ENCODE results near the gene ATP2A1.

Gene ATP2A1

DNA sequence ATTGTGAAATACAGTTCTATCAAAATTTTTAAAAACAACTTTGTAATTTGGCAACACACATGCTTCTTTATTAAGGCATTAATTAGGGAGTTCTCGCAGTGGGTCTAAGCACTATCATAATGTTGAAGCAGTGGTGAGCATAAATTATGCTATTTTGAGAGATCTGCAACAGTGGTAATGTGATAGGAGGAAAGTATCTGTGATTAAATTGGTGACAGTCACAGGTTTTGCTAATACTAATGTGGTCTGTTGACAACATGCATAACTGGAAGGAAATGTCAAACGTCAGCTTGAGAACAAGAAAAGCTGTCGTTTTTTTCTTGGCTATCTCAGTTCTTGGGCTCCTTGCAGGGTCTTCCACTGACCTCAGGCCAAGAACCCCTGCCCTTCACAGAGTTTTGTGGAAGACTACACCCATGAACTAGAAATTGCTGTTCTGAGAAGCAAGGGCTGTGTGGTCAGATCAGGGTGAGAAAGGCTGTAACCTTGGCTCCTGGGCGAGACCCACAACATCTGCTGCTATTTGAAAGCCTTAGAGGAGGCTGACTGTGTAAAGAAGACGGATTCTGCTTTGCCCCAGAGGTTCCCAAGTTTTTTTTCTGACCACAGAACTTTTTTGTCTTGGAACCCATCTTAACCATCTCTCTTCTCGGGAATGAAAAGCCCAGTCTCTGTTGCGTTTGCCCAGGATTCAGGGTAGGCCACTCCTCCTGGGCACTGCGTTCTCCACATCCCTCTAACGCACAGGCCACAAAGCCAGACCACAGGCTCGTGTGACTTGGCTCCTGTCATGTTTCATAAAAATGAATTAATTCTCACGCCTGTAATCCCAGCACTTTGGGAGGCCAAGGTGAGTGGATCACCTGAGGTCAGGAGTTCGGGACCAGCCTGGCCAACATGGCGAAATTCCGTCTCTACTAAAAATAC is 13.9 kb downstream of the ATP2A1 start:
- no peak overlapping the region for H3K4me3 ChIP-seq (replicated peaks in 1 of 2; ENCODE audit: low read depth in 2 of 2, low read length in 2 of 2)
- TF ChIP-seq, protein P1, sequence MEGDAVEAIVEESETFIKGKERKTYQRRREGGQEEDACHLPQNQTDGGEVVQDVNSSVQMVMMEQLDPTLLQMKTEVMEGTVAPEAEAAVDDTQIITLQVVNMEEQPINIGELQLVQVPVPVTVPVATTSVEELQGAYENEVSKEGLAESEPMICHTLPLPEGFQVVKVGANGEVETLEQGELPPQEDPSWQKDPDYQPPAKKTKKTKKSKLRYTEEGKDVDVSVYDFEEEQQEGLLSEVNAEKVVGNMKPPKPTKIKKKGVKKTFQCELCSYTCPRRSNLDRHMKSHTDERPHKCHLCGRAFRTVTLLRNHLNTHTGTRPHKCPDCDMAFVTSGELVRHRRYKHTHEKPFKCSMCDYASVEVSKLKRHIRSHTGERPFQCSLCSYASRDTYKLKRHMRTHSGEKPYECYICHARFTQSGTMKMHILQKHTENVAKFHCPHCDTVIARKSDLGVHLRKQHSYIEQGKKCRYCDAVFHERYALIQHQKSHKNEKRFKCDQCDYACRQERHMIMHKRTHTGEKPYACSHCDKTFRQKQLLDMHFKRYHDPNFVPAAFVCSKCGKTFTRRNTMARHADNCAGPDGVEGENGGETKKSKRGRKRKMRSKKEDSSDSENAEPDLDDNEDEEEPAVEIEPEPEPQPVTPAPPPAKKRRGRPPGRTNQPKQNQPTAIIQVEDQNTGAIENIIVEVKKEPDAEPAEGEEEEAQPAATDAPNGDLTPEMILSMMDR (IDR thresholded peaks at IDR 0.05; ENCODE audit: low read depth, low read length), result no peak
- DNase-seq (ENCODE audit: low read depth in 2 of 2), result no peak

DNA sequence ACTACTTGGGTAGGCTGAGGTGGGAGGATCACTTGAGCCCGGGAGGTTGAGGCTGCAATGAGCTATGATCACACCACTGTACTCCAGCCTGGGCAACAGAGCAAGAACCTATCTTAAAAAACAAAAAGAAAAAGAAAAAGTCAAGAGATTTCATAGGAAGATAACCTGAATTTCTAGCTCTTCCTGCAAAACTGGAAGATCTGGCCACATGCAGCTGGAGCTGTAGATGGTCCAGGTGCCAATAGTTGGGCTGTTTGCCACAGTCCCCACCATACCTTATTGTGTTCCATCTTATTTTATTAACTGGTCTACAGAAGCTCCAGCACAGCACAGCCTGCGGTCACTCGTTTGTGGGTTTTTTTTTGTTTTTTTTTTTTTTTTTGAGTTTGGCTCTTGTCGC is 15.0 kb downstream of the ATP2A1 start:
- TF ChIP-seq, protein P1 (IDR thresholded peaks at IDR 0.05; ENCODE audit: low read depth, low read length), result no peak
- DNase-seq (ENCODE audit: low read depth in 2 of 2), result no peak
- H3K4me3 ChIP-seq (replicated peaks in 1 of 2; ENCODE audit: low read depth in 2 of 2, low read length in 2 of 2), result no peak overlapping the region

DNA sequence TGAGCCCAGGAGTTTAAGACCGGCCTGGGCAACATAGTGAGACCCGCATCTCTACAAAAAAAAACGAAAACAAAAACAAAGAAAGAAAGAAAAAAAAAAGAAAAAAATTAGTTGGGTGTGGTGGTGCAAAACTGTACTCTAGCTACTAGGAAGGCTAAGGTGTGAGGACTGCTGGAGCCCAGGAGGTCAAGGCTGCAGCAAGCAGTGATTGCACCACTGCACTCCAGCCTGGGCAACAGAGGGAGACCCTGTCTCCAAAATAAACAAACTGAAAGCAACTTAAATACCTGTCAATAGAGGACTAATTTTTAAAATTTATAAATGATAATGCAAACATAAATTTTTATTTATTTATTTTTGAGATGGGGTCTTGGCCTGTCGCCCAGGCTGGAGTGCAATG is 17.3 kb downstream of the ATP2A1 start:
- no peak for DNase-seq (ENCODE audit: low read depth in 2 of 2)
- H3K4me3 ChIP-seq (replicated peaks in 1 of 2; ENCODE audit: low read depth in 2 of 2, low read length in 2 of 2), result no peak overlapping the region
- TF ChIP-seq, protein P1 (IDR thresholded peaks at IDR 0.05; ENCODE audit: low read depth, low read length), result no peak

DNA sequence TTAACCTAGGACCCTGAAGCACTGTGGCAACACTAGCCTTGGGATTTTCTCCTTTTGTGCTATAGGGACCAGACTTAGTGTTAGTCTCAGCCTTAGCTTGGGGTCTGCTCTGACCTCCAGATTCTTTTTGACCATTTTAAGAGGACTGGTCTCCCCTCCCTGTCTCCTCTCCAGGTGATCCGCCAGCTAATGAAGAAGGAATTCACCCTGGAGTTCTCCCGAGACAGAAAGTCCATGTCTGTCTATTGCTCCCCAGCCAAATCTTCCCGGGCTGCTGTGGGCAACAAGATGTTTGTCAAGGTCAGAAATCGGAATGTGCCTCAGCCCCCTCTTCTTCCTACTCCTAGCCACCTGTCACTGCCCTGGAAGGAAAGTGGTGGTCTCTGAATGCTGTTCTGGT is 19.5 kb downstream of the ATP2A1 start:
- no peak for DNase-seq (ENCODE audit: low read depth in 2 of 2)
- TF ChIP-seq, protein P1 (IDR thresholded peaks at IDR 0.05; ENCODE audit: low read depth, low read length), result no peak
- H3K4me3 ChIP-seq (replicated peaks in 1 of 2; ENCODE audit: low read depth in 2 of 2, low read length in 2 of 2), result no peak overlapping the region

DNA sequence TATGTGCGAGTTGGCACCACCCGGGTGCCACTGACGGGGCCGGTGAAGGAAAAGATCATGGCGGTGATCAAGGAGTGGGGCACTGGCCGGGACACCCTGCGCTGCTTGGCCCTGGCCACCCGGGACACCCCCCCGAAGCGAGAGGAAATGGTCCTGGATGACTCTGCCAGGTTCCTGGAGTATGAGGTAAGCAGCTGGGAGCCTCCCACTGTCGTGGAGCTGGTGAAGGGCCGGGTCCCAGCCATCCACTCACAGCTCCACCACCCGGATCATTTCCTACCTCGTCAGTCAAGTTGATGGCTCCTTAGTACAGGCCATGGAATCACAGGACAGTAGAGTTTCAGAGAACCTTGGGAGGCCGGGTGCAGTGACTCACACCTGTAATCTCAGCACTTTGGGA is 20.0 kb downstream of the ATP2A1 start:
- DNase-seq (ENCODE audit: low read depth in 2 of 2), result no peak
- no peak overlapping the region for H3K4me3 ChIP-seq (replicated peaks in 1 of 2; ENCODE audit: low read depth in 2 of 2, low read length in 2 of 2)
- TF ChIP-seq, protein P1 (IDR thresholded peaks at IDR 0.05; ENCODE audit: low read depth, low read length), result no peak

DNA sequence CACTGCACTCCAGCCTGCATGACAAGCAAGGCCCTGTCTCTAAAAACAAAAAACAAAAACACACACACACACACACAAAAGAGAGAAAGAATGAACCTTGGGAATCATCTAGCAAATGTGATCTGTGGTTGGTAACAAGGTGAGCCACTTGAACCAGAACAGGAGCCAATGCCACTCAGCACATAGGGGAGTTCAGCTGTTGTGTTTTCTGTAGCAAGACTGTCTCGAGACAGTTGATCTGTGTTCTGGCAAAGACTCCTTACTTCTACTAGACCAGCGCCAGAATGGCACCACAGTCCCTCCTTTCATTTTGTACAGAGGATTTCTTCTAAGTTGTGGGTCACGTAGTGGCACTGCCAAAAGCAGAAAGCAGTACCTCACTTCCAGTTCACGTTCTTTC is 20.7 kb downstream of the ATP2A1 start:
- no peak overlapping the region for H3K4me3 ChIP-seq (replicated peaks in 1 of 2; ENCODE audit: low read depth in 2 of 2, low read length in 2 of 2)
- no peak for DNase-seq (ENCODE audit: low read depth in 2 of 2)
- TF ChIP-seq, protein P1 (IDR thresholded peaks at IDR 0.05; ENCODE audit: low read depth, low read length), result no peak
